GM12873 (cell line): ENCODE results near the gene KCNK10.

Experiments
- TF ChIP-seq, protein P1 (sequence below): IDR thresholded peaks from 2 replicates; pipeline ENCODE4 v1.5.1; 2012; ENCODE audit warnings: low read depth, mild to moderate bottlenecking, moderate library complexity, low read length, control low read depth; ENCODE audit not compliant: insufficient read depth; ENCODE audit errors: missing control alignments

Gene KCNK10, protein sequence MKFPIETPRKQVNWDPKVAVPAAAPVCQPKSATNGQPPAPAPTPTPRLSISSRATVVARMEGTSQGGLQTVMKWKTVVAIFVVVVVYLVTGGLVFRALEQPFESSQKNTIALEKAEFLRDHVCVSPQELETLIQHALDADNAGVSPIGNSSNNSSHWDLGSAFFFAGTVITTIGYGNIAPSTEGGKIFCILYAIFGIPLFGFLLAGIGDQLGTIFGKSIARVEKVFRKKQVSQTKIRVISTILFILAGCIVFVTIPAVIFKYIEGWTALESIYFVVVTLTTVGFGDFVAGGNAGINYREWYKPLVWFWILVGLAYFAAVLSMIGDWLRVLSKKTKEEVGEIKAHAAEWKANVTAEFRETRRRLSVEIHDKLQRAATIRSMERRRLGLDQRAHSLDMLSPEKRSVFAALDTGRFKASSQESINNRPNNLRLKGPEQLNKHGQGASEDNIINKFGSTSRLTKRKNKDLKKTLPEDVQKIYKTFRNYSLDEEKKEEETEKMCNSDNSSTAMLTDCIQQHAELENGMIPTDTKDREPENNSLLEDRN

DNA sequence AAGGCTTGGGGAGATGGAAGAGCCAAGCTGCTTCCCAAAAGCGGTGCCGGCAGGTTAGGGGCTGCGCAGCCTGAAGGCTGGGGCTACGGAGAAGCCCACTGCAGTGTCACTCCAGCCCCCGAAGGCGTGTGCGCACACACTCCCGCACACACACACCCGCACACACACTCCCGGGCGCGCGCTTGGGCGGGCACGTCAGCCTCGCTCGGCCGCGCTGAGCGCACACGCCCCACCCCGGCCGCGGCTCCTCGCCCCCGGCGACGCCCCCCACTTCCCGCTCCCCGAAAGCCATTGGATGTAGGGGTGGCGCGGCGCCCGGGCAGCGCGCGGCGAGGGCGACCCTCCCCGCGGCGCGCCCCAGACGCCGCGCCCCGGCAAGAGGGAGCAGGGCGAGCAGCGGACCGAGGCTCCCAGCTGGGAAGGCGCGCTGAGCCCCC, at the start of gene KCNK10:
Gene KCNK10, minus strand, starts transcription at position 184 of the 437 bp plus-strand sequence. CDS start 471 bp downstream, outside the sequence.
- TF ChIP-seq, protein P1, sequence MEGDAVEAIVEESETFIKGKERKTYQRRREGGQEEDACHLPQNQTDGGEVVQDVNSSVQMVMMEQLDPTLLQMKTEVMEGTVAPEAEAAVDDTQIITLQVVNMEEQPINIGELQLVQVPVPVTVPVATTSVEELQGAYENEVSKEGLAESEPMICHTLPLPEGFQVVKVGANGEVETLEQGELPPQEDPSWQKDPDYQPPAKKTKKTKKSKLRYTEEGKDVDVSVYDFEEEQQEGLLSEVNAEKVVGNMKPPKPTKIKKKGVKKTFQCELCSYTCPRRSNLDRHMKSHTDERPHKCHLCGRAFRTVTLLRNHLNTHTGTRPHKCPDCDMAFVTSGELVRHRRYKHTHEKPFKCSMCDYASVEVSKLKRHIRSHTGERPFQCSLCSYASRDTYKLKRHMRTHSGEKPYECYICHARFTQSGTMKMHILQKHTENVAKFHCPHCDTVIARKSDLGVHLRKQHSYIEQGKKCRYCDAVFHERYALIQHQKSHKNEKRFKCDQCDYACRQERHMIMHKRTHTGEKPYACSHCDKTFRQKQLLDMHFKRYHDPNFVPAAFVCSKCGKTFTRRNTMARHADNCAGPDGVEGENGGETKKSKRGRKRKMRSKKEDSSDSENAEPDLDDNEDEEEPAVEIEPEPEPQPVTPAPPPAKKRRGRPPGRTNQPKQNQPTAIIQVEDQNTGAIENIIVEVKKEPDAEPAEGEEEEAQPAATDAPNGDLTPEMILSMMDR = no peak

DNA sequence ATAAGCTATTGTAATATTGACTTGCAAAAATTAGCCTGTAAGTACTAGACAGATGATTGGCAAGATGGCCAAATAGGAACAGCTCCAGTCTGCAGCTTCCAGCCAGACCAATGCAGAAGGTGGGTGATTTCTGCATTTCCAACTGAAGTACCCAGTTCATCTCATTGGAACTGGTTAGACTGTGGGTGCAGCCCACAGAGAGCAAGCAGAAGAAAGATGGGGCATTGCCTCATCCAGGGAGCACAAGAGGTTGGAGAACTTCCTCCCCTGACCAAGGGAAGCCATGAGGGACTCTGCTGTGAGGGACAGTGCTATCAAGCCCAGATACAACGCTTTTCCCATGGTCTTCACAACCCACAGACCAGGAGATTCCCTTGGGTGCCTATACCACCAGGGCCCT, 46.4 kb upstream of the KCNK10 start:
- TF ChIP-seq, protein P1 = no peak

DNA sequence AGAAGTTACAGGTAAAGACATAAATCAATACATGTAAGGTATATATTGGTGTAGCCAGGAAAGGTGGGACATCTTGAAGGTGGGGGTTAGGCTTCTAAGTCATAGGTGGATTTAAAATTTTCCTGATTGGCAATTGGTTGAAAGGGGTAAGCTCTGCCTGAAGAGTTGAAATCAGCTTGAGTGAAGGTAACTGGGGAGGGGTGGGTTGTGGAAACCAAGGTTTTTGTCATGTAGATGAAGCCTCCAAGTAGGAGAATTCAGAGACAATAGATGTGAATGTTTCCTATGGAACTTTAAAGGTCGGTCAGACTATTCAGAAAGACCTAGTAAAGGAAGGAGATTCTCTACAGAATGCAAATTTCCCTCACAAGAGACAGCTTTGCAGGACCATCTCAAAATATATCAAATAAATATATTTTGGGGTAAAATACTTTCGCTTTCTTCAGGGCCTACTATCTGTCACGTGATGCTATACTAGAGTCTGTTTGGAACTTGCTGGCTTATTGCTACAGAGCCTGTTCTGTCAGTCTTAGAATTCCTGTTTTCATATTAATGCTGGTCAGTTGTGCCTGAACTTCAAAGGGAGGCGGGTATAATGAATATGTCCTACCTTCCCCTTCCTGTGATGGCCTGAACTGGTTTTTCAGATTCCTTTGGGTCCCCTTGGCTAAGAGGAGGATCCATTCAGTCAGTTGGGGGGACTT, 41.8 kb upstream of the KCNK10 start:
- TF ChIP-seq, protein P1 = no peak

DNA sequence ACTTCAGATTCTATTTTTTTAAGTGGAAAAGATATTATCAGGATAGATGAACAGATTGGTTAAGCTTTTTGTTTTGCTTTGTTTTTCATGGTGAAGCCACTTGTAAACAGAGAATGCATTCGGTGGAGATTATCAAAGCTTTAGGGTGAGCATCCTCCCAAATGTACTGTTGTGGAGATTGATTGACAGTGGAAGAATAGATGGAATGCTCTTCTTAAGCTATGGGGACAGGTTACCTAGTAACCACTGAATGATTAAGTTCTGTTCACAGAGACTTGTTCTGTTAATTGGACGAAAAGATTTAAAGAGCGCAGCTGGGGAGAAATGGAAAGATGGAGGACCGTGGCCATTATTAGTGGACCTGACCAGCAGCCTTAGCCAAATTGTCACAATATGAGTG, 40.6 kb upstream of the KCNK10 start:
- TF ChIP-seq, protein P1 = no peak

DNA sequence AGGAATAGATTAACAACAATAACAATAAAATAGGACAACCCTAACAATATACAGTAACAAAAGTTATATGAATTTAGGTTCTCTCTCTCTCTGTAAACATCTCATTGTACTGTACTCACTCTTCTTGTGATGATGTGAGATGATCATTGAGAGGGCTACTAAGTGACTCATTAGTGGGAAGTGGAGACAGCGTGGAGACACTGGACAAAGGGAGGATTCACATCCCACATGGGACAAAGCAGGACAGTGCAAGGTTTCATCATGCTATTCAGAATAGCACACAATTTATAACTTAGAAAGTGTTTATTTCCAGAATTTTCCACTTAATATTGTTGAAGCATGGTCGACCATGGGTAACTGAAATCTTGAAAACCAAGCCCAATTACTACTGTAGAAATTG, 36.4 kb upstream of the KCNK10 start:
- TF ChIP-seq, protein P1 = no peak

DNA sequence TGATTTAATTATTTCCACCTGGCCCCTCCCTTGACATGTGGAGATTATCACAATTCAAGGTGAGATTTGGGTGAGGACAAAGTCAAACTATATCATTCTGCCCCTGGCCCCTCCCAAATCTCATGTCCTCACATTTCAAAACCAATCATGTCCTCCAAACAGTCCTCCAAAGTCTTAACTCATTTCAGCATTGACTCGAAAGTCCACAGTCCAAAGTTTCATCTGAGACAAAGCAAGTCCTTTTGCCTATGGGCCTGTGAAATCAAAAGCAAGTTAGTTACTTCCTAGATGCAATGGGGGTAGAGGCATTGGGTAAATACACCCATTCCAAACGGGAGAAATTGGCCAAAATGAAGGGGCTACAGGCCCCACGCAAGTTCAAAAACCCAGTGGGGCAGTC, 31.3 kb upstream of the KCNK10 start:
- TF ChIP-seq, protein P1 = no peak

DNA sequence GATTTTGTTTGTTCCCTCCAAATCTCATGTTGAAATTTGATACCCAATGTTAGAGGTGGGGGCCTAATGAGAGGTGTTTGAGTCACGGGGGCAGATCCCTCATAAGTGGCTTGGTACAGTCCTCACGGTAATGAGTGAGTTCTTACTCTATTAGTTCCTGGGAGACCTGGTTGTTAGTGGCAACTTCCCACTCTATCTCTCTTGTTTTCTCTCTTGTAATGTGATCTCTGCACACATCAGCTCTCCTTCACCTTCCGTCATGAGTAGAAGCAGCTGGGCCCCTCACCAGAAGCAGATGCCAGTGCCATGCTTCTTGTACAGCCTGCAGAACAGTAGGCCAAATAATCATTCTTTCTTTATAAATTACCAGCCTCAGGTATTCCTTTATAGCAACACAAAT, 29.6 kb upstream of the KCNK10 start:
- TF ChIP-seq, protein P1 = no peak
